ENCODE results near the gene PCBP3.

DNA sequence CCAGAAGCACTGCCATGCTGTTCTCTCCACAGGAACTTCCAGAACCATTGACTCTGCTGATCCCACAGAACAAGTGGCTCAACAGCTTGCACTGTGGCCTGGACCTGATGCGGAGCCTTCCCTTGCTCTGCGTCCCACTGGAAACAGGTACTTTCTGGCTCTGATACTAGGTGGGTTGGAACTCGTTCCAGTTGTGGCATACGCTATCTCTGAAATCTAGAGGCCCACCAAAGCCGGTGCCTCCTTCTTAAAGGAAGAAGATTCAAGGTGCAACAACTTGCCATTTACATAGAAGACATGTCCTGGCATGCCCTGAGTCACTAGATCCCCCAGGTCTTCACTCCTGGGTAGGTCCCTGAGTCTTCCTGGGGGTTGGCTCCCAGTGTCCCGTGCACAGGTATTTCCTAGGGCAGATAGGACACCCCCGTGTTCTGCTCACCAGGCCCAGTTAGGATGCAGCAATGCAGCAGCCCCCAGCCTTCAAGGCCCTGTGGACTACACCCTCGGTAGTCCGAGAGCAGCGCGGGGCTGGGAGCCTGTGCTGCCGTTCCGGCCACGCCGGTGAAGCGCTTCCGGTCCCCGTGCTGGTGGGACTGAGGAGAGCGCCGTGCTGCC, 10.8 kb upstream of the PCBP3 start:
- TF ChIP-seq CTCF (IDR thresholded peaks at IDR 0.05 in 4 of 5, conservative IDR thresholded peaks at IDR 0.05 in 1 of 5) (no peak), POLR2A (IDR thresholded peaks at IDR 0.05) (no peak)

All from gastrocnemius medialis (tissue), 4 donors.